SIG-M5 treated with dmso at 0.1 percent for 504 hours (cell line): ENCODE measurements around the gene SLC25A2.
"Not testable (repeated sequence)": the region's sequence is repeated elsewhere in the genome, so short reads cannot be mapped to it uniquely, and the experiment has no call there.

Experiments used
- DNase-seq: peaks from one replicate; lab custom pipeline; 2025; ENCODE audit not compliant: unreplicated experiment; lab: John Stamatoyannopoulos, UW

The SLC25A2 gene

GRCh38 chr5:141303756-141304155, at the start of gene SLC25A2:
Gene SLC25A2 (minus strand): TSS chr5:141304049. CDS start chr5:141303865, 184 bp downstream.
- no peak for DNase-seq

DNA sequence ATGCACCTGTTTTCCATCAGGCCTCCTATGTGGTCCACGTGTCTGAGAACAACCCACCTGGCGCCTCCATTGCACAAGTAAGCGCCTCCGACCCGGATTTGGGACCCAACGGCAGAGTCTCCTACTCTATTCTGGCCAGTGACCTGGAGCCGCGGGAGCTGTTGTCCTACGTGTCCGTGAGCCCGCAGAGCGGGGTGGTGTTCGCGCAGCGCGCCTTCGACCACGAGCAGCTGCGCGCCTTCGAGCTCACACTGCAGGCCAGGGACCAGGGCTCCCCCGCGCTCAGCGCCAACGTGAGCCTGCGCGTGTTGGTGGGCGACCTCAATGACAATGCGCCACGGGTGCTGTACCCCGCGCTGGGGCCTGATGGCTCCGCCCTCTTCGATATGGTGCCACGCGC, 47.7 kb upstream of the SLC25A2 start:
- no peak for DNase-seq

DNA sequence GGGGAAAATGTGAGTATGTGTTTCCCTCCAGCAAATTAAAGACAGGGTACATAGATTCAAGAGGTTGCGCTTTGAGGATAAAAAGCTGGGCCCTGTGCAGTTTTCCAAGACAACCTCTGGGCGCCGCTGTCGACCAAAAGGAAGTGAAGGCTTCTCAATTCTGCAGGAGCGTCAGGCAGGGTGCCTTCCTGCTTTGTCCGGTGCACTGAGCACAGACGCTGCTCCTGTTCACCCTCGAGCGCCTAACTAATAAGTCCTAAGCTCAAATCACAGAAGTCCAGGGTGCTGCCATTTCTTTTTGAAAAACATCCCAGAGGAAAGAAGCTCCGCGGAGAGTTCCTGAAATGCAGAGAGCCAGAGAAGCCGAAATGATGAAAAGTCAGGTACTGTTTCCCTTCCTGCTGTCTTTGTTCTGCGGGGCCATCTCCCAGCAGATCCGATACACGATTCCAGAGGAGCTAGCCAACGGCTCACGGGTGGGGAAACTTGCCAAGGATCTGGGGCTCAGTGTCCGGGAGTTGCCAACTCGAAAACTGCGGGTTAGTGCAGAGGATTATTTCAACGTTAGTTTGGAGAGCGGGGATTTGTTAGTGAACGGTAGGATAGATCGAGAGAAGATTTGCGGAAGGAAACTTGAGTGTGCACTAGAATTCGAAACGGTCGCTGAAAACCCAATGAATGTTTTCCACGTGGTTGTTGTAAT, 46.2 kb upstream of the SLC25A2 start, which contains the start of gene PCDHGB1:
Gene PCDHGB1, plus strand, starts transcription at position 183 of the 703 bp plus-strand sequence. Its CDS starts 162 bp downstream, at position 345.
- peak; percentile 45 for DNase-seq

GRCh38 chr5:141346017-141346416, 42.2 kb upstream of the SLC25A2 start:
- not testable (repeated sequence) for DNase-seq

GRCh38 chr5:141345327-141345726, 41.5 kb upstream of the SLC25A2 start:
- DNase-seq: no peak

DNA sequence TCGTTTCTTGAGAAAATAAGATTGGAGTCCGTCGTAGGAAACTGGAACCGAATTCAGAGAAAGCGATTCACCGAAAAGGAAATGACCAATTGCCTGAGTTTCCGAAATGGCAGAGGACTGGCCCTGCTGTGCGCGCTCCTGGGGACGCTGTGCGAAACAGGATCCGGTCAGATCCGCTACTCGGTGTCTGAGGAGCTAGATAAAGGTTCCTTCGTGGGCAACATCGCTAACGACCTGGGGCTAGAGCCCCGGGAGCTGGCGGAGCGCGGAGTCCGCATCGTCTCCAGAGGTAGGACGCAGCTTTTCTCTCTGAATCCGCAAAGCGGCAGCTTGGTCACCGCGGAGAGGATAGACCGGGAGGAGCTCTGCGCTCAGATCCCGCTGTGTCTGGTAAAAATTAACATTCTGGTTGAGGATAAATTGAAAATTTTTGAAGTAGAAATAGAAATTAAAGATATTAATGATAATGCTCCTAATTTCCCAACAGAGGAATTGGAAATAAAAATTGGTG, 40.2 kb upstream of the SLC25A2 start:
- no peak for DNase-seq

- no peak for DNase-seq
Measured at GRCh38 chr5:141343242-141343952, 39.5 kb upstream of the SLC25A2 start, which contains the start of gene PCDHGA3. Gene PCDHGA3 (plus strand): TSS chr5:141343829. CDS start chr5:141344034, 205 bp downstream.

DNA sequence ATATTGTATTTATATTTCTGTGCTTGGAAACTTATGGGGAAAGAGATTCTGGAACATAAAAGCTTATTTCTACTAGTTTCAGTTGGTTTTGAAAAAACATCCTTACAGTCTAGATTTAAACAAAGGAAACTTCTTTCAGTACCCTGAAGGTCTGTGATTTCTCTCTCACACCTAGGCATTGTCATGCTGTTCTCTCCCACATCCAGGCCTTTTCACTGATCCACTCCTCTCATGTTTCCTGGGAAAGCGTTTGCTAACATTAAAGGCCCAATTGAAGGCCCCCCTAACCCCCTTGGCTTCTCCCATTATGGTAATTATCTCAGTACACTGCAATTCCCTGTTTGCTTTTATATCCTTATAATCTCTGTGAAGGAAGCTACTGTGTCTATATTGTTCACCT, 38.9 kb upstream of the SLC25A2 start:
- DNase-seq: no peak

DNA sequence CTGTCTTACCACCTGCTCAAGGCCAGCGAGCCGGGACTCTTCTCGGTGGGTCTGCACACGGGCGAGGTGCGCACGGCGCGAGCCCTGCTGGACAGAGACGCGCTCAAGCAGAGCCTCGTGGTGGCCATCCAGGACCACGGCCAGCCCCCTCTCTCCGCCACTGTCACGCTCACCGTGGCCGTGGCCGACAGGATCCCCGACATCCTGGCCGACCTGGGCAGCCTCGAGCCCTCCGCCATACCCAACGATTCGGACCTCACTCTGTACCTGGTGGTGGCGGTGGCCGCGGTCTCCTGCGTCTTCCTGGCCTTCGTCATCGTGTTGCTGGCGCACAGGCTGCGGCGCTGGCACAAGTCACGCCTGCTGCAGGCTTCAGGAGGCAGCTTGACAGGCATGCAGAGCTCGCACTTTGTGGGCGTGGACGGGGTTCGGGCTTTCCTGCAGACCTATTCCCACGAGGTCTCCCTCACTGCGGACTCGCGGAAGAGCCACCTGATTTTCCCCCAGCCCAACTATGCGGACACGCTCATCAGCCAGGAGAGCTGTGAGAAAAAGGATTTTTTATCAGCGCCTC, 37.0 kb upstream of the SLC25A2 start:
- not testable (repeated sequence) for DNase-seq

GRCh38 chr5:141338538-141339306, 34.9 kb upstream of the SLC25A2 start, which contains the start of gene PCDHGA2:
Gene PCDHGA2 (plus strand): TSS chr5:141338760.
- no peak for DNase-seq

DNA sequence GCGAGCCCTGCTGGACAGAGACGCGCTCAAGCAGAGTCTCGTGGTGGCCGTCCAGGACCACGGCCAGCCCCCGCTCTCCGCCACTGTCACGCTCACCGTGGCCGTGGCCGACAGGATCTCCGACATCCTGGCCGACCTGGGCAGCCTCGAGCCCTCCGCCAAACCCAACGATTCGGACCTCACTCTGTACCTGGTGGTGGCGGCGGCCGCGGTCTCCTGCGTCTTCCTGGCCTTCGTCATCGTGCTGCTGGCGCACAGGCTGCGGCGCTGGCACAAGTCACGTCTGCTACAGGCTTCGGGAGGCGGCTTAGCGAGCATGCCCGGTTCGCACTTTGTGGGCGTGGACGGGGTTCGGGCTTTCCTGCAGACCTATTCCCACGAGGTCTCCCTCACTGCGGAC, 28.7 kb upstream of the SLC25A2 start:
- DNase-seq: not testable (repeated sequence)

- DNase-seq: peak; percentile 36
Measured at GRCh38 chr5:141330299-141331080, 26.6 kb upstream of the SLC25A2 start, which contains the start of gene PCDHGA1. Gene PCDHGA1 (plus strand): TSS chr5:141330514.

DNA sequence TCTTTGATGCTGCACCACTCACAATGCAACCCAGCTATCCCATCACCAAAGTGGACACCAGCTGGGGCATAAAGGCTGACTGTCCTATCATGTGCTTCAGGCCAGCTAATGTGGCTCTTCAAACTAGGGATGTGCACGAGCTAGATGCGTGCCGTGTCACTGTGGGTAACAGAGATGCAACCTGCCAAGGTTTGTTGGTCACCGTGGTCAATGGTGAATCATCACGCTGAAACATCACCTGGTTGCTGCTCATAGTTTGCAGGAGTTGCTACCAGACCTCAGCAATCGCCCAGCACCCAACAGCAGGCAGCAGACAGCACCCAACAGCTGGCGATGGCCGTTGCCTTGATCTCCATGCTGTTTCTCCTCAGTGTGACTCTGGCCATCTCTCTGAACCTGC, 24.4 kb upstream of the SLC25A2 start:
- DNase-seq: no peak

GRCh38 chr5:141326088-141326854, 22.4 kb upstream of the SLC25A2 start:
- DNase-seq: peak; percentile 43

DNA sequence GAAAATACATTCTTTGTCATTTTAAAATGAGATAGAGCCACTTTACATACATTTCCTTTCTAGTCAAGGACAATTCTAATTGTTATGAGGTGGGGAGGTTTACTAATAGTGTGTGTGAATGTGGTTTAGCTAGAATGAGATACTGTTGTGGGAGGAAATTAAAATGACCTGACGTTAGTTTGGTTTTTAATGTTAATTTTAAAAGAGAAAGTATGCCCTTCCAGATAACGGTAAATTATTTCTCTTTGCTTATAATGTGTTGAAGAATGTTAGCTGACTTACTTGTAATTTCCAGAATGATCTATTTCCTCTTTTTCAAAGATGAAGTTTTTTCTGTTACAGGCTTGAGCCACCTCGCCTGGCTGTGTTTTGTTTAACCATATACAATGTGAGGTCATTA, 18.4 kb upstream of the SLC25A2 start:
- DNase-seq: no peak

DNA sequence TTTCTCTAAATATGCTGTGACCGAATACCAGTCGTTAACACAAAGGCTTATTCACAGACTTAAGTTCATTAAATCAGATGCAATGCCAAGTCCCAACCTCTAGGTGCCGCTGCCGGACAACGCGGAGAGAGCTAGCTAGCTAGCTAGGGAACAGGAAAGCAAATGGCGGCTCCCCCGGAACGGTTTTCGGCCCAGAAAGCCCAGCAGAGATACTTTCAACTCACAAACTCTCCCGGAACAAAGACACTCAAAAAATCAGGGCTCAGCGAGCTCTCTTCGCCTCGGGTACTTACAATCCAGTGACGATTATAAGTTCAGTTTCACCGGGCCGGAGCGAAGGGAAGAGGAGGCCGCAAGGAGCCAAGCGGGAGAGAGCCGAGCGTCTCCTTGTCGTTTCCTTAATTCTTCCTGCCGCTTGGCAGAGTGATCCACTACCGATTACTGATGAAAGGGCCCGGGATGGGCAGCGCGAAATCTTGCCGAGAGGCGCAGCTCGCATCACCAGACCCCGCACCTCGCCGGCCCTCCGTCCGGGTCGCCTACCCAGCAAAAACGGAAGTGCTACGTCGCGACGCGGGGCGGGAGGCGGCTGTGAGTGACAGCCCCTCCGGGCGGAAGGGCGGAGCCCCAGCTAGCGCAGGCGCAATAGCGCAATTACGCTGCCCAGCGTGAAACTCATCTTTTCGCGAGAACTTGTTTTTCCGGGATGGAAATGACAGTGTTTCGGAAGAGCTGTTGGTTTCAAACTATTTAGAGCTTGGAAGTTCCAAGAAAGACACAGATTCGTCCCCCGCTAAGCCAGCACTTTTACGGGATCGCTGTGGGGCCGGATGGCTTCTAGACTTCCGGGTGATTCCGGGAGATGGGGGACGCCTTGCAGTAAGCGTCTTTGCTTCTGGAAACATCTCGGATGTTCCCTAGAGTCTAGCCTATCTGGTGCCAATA, 16.6 kb upstream of the SLC25A2 start, which contains the start of gene TAF7:
Gene TAF7, minus strand, starts transcription at position 560 of the 945 bp plus-strand sequence. CDS start 740 bp downstream, outside the sequence.
- peak; percentile 80 for DNase-seq

- DNase-seq: no peak
Measured at GRCh38 chr5:141319699-141320098, 15.8 kb upstream of the SLC25A2 start.

GRCh38 chr5:141319202-141319601, 15.4 kb upstream of the SLC25A2 start:
- DNase-seq: no peak
